TTC549 (cell line): ENCODE data around the gene ADCY7.

Experiments used
- FAIRE-seq: peaks from 2 replicates; lab custom pipeline; 2012; peaks lifted over from hg19 to GRCh38; lab: Jason Lieb, UNC

ADCY7 gene

DNA sequence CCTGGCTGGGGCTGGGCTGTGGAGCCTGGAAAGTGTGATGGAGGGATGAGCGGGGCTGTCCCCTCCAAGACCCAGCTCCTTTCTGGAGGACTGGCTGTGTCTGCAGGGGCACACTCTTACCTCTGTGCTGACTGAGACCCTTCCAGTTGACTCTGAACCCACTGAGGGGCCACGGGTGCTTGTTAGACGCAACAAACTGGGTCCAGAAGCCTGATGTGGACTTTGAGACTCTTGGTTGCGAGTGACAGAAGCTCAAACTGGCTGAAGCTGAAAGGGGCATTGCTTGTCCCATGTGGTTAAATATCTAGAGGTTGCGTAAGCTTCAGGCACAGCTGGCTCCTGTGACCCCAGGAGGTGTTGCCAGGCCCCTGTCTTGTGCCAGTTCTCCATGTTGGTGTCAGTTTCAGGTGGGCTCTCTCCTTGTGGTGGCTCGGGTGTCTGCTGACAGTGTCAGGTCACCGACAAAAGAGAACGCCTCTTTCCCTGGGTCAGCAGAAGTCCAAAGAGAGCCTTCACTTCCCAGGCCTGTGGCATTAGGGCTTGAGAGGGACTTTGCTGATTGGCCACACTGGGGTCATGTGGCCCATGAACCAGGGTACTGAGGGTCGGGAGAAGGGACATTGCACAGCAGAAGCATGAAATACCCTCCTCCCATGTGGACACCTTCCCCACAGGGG is 16.7 kb downstream of the ADCY7 start:
- FAIRE-seq, result no peak

DNA sequence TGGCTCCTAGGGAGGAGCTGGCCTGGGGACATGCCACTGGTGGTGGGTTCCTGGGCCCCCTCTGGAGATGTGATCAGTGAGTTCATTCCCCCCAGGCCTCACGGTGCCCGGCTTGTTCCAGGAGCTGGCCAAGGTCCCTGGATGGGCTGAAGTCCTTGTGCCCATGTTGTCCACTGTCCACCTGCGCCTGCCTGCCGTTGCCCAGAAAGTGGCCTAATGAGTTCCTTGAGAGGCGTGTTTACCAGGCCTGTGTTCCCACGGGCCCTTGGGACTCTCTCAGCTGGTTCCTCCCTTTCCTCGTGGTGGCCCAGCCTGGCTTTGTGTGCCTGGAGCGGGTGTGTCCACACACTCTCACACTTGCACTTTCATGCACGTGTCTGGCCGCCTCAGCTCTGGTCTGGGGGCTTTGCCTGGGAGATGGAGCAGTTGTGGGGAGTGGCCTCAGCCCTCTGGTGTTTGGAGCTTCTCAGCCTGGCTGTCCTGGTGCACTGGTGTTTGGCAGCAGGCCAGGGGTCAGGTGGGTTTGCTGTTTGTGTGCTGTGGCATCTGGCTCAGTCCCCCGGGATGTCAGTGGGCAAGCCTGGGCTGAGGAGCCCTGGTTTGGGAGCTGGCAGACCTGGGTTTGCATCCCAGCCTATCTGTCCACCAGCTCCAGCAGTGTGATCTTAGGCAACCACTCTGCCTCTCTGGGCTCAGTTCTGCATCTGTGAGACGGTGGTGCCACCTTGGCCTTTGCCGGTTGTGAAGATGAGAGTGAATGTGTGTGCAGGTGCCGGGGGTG is 18.0 kb downstream of the ADCY7 start:
- no peak for FAIRE-seq

DNA sequence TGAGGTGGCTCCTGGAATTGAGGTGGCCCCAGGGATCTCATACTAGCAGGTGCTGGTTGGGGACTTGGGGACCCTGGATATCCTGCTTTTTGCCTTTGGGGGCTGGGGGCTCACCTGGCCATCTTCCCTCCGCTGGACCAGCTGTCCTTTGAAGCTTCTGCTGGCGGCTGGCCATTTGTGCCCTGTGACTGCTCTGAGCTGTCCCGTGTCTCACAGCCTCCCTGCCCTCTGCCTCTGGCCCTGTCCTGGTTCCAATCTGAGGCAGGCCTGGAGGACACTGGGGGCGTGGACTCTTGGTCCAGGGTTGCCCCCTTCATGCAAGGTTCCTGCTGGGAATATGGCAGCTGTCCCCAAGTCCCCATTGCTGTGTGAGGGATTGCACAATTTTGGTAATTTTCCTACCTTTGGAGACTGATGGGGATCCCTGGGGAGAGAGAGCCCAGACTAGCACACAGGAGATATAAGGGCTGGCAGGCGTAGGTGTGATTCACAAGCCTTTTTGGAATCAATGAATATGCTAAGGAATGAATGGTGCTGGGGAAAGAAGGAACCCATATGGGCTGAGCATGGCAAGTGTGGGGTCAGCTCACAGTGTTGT is 19.2 kb downstream of the ADCY7 start:
- no peak for FAIRE-seq

DNA sequence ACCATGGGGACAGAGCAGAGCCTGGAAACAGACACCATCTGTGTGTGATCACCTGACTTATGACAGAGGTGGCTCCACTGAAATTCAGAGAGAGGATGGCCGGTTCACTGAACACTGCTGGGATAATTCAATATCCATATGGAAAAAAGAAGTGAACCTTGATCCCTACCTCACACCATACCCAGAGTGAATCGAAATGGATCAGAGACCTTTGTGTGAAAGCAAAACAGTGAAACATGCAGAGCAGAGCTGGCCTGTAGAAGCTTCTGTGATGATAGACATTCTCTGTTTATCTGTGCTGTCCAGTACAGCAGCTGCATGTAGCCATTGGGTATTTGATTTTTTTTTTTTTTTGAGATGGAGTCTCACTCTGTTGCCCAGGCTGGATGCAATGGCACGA is 20.3 kb downstream of the ADCY7 start:
- FAIRE-seq, result no peak

DNA sequence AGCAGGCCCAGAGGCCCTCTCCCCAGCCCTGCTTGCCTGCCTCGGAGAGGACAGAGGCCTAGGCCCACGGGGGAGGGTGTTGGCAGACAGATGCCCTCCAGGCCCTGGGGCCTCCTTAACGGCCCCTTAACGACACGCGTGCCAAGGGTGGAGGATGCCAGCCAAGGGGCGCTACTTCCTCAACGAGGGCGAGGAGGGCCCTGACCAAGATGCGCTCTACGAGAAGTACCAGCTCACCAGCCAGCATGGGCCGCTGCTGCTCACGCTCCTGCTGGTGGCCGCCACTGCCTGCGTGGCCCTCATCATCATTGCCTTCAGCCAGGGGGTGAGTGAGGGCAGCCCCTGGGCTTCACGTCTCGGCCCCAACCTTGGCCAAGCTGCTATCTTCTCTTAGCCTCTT is 21.7 kb downstream of the ADCY7 start:
- no peak for FAIRE-seq

DNA sequence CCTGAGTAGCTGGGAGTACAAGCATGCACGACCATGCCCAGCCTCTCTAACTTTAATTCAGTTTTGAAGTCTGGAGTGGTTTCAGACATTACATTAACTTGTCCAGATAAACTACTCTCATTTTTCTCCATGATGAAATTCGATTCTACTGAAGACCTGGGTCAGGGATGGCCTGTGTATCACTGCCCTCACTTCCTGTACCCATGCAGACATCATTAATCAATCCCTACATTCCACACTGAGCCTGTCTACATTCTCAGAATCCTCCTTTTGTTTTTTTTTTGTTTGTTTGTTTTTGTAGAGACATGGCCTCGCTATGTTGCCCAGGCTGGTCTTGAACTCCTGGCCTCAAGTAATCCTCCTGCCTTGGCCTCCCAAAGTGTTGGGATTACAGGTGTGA is 22.6 kb downstream of the ADCY7 start:
- no peak for FAIRE-seq

DNA sequence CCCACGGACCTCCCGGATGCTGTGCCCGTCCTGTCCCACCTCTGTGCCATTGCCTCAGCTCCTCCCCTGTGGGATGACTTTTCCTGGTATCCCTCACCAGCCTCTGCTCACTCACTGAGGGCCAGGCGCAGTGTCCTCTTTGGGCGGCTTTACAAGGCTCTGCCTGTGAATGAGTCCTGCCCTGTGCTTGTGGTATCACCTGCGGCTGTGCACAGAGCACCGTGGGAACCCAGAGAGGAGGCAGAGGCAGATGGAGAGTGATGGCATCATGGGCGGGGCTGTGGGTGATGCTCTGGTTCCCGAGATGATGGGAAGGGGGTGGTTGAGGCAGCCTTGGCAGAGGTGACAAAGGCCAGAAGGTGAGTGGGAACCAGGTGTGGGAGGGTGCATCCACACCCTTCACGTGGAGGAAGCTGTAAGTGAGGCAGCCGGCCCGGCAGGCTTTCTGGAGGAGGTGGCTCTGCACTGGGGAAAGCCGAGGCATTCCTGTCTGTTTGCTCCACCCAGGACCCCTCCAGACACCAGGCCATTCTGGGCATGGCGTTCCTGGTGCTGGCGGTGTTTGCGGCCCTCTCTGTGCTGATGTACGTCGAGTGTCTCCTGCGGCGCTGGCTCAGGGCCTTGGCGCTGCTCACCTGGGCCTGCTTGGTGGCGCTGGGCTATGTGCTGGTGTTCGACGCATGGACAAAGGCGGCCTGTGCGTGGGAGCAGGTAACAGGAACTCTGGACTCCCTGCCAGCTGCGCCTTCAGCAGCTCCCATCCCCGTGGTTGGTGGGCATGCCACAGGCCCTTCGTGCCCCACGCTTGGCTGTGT is 23.8 kb downstream of the ADCY7 start:
- no peak for FAIRE-seq

DNA sequence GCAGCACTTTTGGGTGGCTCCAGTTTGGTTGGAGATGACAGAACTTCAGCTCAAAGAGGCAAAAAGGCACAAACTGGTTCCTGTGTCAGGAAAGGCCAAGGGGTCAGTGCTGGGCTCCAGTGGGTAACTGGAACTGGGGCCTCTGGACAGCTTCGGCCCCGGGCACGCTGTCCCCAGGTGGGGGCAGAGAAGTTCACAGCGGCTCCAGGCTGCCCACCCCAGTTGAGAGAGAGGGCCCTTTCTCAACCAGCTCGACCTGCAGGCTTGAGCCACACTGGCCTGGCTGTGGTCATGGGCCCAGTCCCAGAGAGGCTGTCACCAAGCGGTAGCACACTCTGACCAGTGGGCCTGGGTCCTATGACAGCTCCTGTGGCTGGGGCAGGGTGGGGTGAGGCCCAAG is 24.5 kb downstream of the ADCY7 start:
- no peak for FAIRE-seq

DNA sequence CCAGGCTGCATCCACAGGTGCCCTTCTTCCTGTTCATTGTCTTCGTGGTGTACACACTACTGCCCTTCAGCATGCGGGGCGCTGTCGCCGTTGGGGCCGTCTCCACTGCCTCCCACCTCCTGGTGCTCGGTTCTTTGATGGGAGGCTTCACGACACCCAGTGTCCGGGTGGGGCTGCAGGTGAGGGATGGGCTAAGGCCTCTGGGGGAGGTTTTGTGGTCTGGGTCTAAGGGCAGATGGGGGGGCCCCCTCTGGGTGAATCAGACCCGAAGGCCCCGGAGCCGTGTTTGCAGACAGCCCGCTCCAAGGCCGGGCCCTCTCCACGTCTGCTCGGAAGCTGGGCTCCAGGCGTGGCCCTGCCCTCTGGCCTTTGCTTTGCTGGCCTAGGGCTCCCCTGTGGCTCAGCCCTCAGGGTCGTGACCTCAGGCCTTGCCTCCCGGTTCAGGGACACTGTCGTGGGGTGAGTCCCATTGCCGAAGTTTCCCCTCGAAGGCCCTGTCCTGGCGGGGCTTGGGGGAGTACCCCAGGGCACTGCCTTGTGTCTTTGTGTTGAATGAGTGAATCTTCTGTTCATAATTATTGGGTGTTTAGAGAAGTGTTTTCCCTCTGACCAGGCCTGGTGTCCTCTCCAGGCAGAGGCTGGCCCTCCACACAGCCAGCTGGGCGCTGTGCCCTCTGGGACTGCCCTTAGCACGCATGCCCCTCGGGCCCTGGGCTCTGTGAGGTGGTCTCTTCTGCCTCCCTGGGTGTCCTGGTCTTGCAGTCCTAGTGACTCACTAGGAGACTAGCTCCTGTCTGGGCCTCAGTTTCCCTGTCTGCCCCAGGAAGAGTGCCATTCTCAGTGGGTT is 25.6 kb downstream of the ADCY7 start:
- no peak for FAIRE-seq

DNA sequence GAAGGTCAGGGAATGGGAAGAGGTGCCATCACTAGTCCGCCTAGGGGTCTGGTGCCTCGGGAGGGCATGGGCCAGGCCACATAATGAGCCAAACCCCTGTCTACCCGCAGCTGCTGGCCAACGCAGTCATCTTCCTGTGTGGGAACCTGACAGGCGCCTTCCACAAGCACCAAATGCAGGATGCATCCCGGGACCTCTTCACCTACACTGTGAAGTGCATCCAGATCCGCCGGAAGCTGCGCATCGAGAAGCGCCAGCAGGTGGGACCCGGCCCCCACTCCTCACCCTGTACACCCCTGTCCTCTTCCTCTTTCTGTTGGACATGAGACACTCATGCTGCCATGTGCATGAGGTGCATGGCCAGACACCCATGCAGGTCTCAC is 26.2 kb downstream of the ADCY7 start:
- FAIRE-seq, result no peak

DNA sequence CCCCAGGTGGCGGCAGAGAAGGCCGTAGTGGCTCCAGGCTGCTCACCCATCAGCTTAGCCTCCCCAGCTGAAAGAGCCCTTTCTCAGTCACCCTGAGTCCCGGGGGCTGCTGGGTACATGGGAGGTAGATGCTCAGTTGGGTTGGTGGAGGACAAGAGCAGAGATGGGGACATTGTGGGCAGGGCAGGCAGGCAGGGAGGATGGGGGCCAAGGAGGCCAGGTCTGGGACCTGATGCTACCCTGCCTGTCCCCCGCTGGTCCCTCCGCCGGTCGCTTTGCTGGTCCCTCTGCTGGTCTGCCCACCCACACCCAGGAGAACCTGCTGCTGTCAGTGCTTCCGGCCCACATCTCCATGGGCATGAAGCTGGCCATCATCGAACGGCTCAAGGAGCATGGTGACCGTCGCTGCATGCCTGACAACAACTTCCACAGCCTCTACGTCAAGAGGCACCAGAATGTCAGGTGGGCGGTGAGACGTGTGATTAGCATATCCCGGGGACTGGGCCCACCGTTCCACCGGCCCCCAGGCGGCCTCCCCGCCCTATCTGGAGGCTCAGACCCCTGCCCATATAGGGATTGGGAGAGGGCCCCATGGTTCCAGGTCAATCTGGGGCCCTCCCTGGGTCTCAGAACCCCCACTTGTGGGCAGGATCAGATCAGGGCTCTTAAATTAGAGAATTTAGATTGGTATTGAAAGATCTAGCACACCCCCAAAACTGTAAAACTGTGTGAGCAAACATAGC is 26.9 kb downstream of the ADCY7 start:
- FAIRE-seq, result no peak

DNA sequence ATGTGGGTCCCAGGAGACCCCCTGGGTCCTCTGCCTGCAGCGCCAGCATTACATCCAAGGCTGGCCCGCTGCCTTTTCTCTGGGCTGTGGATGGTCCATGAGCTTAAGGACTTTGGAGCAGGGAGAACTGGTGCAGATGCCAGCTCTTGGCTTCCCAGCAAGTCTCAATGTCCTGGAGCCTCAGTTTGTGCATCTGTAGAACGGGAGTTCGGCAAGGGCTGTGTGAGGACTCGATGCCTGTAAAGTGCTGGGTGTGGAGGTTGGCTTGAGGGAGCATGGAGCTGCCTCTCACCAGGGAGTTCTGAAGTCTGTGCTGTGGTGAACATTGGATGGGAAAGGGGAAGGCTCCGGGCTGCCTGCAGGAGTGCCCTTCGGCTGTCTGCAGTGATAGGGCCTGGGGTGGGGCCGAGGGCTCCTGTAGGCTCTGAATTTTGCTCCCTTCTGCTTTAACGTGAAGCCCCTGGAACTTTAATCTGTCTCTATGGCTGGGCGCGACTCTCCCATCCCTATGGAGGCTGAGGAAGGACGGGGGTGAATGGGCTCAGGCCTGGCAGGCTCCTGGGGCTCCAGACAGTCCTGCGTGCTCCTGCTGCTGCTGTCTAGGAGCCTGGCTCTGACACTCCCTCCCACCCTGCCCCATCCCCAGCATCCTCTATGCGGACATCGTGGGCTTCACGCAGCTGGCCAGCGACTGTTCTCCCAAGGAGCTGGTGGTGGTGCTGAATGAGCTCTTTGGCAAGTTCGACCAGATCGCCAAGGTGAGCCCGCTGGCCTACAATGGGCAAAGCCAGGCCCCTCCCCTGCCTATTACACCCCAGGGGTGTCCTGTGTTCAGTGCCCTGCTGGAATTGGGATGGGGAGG is 27.9 kb downstream of the ADCY7 start:
- no peak for FAIRE-seq

DNA sequence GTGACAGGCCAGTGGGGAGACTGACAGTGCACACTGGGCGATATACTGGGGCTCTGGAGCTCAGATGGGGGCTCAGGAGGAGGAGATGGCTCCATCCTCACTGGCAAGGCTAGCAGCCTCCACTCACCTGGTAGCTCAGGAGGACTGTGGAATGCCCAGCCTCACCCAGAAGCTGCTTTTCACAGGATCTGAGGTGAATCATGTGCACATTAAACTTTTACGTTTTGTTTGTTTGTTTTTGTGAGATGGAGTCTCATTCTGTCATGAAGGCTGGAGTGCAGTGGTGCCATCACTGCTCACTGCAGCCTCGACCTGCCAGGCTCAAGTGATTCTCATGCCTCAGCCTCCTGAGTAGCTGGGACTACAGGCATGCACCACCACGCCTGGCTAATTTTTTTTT is 28.6 kb downstream of the ADCY7 start:
- no peak for FAIRE-seq

DNA sequence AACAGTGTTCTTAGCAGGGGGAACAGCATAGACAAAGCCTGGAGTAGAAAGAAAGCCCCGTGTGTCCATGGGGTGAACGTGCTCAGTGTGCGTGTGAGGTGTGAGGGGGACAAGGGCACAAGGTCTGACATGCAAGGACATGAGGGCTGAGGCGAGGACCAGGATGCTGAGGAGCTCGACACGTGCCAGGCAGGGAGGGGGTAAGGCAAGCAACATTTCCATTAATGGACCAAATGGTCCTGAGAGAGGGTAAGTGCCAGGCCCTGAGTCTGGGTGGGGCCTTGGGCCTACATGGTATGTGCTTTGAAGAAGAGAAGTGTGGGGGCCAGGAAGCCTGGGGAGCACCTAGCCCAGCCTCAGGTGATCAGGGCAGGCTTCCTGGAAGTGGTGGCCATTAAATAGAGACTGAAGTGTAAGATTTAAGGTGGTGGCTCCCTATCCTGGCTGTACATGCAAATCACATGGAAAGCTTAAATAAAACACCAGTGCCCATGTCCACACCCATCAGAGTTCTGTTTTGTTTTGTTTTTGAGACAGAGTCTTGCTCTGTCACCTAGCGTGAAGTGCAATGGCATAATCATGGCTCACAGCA is 29.3 kb downstream of the ADCY7 start:
- FAIRE-seq, result no peak

DNA sequence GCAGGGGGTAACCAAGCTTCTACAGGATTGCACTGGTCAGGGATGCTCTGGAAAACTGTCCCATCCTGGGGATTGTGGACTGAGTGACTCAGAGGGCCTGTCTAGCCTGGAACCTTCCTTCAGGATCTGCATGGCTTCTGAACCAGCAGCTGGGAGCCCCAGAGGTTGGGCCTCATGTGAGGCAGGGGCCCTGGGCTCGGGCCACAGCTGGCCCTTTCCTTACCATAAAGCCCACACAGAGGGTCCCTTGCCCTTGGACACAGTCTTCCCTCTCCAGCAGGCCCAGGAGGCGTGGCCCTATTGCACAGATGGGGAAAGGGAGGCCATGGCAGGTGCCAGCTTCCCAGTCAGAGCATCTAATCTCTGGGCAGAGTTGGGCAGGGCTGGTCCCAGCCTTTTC is 30.5 kb downstream of the ADCY7 start:
- FAIRE-seq, result no peak

DNA sequence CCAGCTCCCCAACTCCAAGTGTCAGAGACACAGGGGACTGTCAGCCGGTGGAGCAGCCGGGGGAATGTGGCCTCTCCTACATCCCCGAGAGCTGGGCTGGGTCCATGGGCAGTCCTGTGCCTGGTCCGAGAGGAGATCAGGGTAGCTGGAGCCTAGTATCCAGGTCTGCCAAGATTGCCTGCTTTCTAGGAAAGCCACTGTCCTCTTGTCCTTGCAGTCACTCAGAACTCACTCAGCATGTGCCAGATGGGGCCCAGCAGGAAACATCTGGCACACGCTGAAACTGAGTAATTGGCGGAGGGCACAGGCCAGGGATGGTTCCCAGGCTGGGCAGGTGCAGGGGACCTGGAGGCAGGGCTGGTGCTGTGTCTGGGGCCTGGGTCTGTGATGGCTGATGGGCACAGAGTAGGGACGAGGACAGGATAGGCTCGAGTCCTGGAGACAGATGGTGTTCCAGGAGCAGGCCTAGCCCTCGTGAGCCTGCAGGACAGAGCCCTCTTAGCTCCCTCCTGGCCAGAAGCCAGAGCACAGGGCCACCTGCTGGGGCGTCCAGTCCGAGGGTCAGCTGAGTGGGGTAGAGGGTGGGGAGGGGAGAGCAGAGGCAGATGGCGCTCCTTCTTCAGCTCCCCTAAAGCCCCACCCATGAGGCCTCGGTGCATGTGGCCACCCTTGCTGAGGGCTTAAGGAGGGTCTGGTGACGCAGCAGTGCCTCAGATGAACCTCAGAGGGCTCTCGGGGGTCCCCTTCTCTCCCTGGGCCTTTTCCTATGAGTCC is 31.1 kb downstream of the ADCY7 start:
- no peak for FAIRE-seq

DNA sequence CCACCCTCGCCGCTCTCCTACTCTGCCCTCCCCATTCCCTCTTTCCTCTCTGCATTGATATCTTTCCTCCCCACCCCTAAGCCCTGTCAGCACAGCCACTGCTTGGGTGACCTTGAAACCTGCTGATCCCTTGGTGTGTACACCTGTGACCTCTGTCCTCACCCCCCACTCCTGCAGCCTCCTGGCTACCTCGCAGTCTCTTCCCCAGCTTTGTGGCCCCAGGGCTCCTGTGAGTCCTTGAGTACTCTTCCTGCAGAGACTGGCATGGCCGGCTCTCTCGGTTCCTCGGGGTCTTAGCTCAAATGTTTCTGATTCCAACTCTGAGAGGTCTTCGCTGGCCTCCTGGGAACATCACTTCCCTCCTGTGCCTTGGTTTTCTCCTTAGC is 31.7 kb downstream of the ADCY7 start:
- FAIRE-seq, result no peak

DNA sequence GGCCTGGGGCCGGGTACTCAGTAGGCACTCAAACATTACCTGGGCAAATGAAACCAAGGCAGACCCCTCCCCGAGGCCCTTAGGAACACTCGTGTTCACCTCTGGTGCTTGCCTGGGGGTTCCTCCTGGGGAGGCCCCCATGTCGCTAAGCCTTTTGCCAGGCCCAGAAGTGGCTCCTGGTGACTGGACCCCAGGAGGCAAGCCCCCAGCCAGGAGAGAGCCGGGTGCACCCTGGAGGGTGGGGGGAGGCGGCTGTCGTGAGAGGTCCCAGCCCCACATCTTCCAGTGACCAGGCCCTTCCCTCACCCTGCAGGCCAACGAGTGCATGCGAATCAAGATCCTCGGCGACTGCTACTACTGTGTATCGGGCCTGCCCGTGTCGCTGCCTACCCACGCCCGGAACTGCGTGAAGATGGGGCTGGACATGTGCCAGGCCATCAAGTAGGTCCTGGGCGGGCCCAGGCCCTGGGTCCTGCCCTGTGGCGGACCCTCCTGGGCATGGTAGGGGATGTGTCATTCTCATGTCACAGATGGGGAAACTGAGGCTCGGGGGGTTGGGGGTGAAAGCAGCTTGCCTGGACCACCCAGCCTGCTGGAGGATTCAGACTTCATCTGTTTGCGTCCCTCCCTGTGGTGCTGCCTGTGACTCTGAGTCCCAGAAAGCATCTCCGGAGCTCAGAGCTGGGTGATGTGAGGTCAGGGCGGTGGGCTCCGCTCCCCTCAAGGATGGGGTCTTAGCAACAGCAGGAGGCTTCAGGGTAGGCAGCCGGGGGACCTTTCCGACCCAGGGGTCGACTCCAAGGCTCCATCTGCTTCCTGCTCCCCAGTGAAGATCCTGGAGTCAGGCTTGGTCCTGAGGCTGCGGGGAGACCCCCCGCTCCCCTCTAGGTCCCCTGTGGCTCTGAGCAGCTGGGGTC is 32.5 kb downstream of the ADCY7 start:
- no peak for FAIRE-seq
